Peyer's patch (tissue), 4 donors: ENCODE measurements around the gene PTPRE.

Experiments
- CTCF ChIP-seq, 6 experiments: fragments of 450-650 bp in 4 of 6; fragments of 200-600 bp in 2 of 6; sonication (generic) in 1 of 6; IDR thresholded peaks; one replicate each; pipeline ENCODE4 v1.5.1; 2017 to 2019; ENCODE audit warnings: antibody characterized with exemption in 6 of 6, mild to moderate bottlenecking in 3 of 6, moderate library complexity in 1 of 6
- POLR2A ChIP-seq, 2 donors: fragments of 450-650 bp; IDR thresholded peaks; one replicate each; pipeline ENCODE4 v1.5.1; 2017; ENCODE audit warnings: antibody characterized with exemption in 2 of 2, mild to moderate bottlenecking in 2 of 2, moderate library complexity in 2 of 2

- TF ChIP-seq CTCF (IDR thresholded peaks at IDR 0.05) (no peak), POLR2A (IDR thresholded peaks at IDR 0.05) (no peak)
These were observed 31.0 kb upstream of the PTPRE start for GRCh38 chr10:127875916-127876315.
